OCI-LY3 (cell line): ENCODE data around the gene UNC13D.

ENCODE experiments used
- EZH2phosphoT487 ChIP-seq: fragments of 200-600 bp; shearing (Covaris generic); IDR thresholded peaks from 2 replicates; pipeline ENCODE4 v1.6.1; 2018; ENCODE audit warnings: antibody characterized with exemption, mixed run types, low read depth
- TF ChIP-seq, protein P1 (sequence below): fragments of 200-600, 300-600 bp; sonication (generic); IDR thresholded peaks from 2 replicates; pipeline ENCODE4 v1.5.1; 2014; ENCODE audit warnings: antibody characterized with exemption, low read length, low read depth

DNA sequence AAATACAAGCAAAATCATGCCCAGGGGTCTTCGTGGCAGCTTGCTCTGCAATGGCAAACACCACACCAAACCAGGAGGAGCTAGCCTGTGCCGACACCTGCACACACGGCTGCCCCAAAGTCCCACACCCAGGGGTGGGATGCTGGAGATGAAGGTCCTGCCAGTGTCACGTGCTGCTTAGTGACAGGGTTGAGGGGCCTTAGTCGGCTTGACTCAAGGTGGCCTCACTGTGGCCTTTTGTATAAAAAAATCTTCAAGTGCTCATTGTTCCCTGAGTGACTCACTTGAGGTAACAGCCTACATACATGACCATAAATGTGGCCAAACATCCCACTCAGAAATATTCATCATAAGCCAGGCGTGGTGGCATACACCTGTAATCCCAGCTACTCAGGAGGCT lies 45.2 kb upstream of the UNC13D start:
- TF ChIP-seq, protein P1, sequence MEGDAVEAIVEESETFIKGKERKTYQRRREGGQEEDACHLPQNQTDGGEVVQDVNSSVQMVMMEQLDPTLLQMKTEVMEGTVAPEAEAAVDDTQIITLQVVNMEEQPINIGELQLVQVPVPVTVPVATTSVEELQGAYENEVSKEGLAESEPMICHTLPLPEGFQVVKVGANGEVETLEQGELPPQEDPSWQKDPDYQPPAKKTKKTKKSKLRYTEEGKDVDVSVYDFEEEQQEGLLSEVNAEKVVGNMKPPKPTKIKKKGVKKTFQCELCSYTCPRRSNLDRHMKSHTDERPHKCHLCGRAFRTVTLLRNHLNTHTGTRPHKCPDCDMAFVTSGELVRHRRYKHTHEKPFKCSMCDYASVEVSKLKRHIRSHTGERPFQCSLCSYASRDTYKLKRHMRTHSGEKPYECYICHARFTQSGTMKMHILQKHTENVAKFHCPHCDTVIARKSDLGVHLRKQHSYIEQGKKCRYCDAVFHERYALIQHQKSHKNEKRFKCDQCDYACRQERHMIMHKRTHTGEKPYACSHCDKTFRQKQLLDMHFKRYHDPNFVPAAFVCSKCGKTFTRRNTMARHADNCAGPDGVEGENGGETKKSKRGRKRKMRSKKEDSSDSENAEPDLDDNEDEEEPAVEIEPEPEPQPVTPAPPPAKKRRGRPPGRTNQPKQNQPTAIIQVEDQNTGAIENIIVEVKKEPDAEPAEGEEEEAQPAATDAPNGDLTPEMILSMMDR, result no peak
- no peak for TF ChIP-seq EZH2phosphoT487
